ENCODE results near the gene CTSD.

CTSD gene

GRCh38 chr11:1754376-1755150 is 9.2 kb downstream of the CTSD start:
- no peak for DNase-seq

GRCh38 chr11:1753929-1754305 is 9.8 kb downstream of the CTSD start:
- DNase-seq: no peak

- DNase-seq: no peak
Measured at GRCh38 chr11:1753229-1753928, 10.3 kb downstream of the CTSD start.

GRCh38 chr11:1752907-1753228 is 10.9 kb downstream of the CTSD start:
- DNase-seq: no peak

- DNase-seq: no peak
Measured at GRCh38 chr11:1751999-1752906, 11.5 kb downstream of the CTSD start.

GRCh38 chr11:1751531-1751921 is 12.2 kb downstream of the CTSD start:
- no peak for DNase-seq

GRCh38 chr11:1750840-1751530 is 12.7 kb downstream of the CTSD start:
- no peak for DNase-seq

GRCh38 chr11:1750481-1750839 is 13.3 kb downstream of the CTSD start, which contains the start of gene IFITM10:
IFITM10 (minus strand) TSS chr11:1750595; CDS start chr11:1750442, 153 bp downstream.
- no peak for DNase-seq

GRCh38 chr11:1749395-1750351 is 14.1 kb downstream of the CTSD start:
- no peak for DNase-seq

- DNase-seq: no peak
Measured at GRCh38 chr11:1748636-1749394, 14.9 kb downstream of the CTSD start.

GRCh38 chr11:1747753-1748635 is 15.7 kb downstream of the CTSD start:
- DNase-seq: no peak

- DNase-seq: no peak
Measured at GRCh38 chr11:1746956-1747752, 16.6 kb downstream of the CTSD start.

GRCh38 chr11:1746511-1746931 is 17.2 kb downstream of the CTSD start:
- no peak for DNase-seq

GRCh38 chr11:1745701-1746320 is 17.9 kb downstream of the CTSD start:
- DNase-seq: no peak

GRCh38 chr11:1744891-1745700 is 18.6 kb downstream of the CTSD start:
- no peak for DNase-seq

GRCh38 chr11:1744137-1744886 is 19.4 kb downstream of the CTSD start:
- no peak for DNase-seq
